Measurements from ENCODE around the gene TSEN54.

TSEN54 gene

DNA sequence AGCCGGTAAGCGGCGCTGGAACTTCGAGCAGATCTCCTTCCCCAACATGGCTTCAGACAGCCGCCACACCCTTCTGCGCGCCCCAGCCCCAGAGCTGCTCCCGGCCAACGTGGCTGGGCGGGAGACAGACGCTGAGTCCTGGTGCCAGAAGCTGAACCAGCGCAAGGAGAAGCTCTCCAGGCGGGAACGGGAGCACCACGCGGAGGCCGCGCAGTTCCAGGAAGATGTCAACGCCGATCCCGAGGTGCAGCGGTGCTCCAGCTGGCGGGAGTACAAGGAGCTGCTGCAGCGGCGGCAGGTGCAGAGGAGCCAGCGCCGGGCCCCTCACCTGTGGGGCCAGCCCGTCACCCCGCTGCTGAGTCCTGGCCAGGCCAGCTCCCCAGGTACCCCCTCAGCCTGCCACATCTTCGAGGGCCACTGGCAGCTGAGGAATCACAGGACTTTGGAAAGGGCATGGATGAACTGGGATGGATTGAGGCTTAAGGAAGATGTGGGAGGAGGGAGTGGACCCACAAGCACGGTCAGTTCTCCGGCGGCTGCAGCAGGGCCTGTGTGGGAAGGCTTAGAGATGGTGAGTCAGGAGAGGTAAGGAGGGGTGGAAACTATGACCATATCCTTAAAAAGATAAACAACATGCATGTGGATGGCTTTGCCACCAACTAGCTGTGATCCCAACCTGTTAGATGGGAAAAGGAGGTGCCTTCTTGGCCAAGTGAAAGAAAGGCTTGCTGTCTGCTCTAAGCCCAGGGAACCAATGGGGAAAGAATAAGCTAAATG, 5.8 kb downstream of the TSEN54 start:
- DNase-seq = no peak

DNA sequence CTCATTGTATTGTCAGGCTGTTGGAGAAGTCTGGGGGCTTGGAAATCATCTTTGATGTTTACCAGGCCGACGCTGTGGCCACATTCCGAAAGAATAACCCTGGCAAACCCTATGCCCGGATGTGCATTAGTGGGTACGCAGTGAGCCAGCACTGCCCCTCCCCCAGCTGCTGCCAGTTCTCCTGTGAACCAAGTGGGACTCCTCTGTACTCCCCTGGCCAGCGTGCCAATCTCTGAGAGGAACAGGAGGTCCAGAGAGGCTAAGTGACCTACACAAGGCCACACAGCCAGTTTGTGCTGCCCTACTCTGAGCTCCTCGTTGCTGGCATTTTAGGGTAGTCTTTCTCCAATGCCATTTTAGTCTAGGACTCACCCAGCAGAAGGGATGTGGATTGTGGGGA, 7.3 kb downstream of the TSEN54 start:
- no peak for DNase-seq

DNA sequence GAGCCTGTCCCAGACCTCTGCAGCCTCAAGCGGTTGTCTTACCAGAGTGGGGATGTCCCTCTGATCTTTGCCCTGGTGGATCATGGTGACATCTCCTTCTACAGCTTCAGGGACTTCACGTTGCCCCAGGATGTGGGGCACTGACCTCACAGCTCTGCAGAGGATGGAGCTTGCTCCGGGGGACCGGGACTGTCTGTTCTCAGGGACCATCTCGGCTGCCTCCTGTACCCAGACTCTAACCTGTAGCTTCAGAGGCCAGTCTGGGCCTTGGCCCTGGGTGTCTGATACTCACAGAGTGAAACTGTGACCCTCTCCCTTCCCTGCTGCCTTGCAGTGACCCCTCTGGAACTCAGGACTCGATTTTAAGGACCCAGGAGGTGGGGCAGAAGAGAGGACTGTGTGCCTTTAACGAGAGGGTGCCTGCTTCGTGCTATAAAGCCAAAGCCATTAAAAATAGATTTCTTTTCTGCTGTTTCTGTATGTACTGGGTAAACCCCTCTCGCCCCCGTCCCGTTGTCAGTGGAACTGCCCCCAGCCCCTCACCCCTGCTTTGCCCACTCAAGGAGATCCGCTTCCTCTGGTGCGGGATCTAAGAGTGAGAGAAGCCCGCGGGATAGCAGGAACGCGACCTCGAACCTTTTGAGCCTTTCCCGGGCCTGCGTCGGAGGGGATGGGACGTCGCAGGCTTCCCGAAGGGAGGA, 8.1 kb downstream of the TSEN54 start:
- no peak for DNase-seq

GRCh38 chr17:75524970-75525805, 8.9 kb downstream of the TSEN54 start, which contains the start of gene LLGL2:
Gene LLGL2, plus strand, starts transcription at chr17:75525697. Its CDS starts 17,730 bp downstream, at chr17:75543427.
- peak; percentile 79 to 86 for DNase-seq

DNA sequence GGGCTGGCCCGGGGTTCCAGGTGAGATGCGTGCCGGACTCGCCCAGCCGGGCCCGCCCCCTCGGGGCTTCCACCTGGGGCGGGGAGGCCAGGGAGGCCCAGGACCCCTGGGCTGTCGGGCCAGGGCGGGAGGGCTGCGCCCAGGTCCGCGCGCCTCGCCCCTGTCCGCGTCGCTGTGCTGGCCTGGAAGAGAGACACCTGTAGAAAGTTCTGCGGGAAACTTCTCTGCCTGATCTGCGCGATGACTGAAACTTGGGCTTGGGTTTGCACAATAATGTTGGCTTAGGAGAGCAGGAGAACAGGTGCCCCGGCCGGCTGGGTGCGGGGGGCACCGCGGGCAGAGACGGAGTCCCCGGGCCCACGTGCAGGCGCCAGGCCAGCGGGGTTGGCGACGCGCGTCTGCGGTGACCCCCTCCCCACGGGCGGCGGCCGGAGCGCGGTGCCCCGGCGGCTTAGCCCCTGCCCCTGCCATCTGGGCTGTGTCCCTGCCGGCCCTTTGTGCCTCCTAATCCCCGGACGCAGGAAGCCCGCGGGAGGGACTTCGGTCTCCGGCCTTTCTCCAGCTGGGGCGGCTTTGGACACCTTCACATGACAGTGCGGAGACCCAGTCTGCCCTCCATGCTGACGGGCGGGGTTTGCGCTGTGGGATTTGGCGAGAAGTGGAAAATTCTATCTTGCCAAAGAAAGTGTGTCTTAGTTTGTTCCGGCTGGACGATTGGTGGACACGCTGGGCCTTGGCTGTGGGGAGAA, 9.7 kb downstream of the TSEN54 start:
- DNase-seq = peak in 1 of 2 experiments; percentile 29

DNA sequence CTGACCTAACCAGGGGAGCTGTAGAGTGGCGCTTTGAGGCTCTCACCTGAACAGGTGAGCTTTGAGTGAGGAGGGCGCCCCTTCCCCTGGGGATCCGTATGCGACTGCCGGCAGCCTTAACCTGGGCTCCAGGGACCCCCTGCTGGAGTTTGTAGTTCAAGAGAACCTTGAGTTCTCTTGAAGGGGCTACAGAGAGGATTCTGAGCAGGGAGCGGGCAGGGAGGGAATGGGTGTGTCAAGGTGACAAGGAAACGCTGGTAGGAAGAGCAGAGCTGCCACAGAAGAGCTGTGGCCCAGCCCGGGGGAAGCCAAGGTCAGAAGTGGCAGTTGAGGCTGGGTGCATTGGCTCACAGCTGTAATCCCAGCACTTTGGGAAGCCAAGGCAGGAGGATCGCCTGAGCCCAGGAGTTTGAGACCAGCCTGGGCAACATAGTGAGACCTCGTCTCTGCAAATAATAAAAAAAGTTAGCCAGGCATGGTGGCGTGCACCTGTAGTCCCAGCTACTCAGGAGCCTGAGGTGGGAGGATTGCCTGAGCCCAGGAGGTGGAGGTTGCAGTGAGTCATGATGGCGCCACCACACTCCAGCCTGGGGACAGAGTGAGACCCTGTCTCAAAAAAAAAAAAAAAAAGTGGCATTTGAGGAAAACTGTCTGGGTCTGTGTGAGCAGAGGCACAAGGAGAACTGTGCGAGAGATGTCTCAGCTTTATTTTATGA, 10.4 kb downstream of the TSEN54 start:
- DNase-seq = no peak

DNA sequence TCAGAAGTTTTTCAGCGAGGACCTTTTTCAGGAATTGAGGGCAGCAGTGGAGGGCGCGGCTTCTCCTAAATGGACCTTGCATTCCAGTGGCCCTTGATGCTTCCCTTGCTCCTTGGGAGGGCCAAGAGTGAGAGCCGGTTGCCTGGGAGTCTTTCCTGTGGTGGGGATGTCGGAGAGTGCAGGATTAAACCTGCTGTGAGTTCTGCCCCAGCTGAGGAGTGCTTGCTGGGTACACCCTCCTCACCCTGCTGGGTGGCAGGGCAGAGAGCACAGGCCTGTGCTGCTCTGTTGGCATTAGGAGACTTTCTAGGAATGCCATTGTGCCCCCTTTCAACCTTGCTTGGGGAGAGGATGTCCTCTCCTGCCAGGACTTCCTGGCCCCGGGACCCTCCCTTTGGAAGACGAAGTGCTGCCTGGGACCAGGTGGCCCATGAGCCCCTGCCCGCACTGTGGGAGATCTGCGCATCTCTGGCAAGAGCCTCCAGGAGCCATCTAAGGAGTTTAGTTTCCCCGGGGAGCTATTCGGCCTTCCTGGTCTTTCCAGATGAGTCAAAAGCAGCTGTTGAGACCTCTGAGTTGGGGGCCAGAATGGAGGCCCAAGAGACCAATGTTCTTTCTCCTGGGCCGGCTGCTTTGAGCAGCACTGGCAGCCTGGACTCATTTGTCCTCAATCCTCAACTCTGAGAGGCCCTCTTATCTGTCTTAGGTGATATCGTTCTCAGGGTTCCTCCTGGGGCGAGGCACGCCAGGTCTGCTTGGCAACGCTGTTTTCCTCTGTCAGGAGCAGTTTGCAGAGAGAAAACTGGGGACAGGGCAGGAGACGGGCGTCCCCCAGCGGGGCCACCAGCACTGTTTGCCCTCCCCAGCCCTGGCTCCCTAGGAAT, 14.8 kb downstream of the TSEN54 start:
- no peak for DNase-seq

- no peak for DNase-seq
These were observed 15.4 kb downstream of the TSEN54 start for GRCh38 chr17:75531721-75532072.

DNA sequence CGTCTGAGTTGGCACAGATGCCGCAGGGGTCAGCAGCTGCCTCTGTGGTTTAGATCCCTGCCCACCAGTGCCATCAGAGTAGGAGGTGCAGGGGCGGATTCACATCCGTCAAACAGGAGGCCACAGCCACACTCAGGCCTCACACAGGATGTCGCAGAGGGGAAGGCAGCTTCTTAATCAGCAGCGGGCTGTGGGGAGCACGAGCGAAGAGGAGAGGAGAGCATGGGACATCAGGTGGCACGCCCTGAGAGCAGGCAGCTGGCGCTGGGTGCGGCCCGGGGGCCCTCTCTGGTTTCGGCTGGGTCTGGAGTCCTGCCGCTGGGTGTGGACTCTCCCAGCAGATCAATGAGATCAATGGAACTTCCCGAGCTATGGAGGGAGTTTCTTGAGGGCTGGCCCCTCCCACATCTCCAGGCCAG, 18.8 kb downstream of the TSEN54 start:
- DNase-seq = peak; percentile 73 to 77

DNA sequence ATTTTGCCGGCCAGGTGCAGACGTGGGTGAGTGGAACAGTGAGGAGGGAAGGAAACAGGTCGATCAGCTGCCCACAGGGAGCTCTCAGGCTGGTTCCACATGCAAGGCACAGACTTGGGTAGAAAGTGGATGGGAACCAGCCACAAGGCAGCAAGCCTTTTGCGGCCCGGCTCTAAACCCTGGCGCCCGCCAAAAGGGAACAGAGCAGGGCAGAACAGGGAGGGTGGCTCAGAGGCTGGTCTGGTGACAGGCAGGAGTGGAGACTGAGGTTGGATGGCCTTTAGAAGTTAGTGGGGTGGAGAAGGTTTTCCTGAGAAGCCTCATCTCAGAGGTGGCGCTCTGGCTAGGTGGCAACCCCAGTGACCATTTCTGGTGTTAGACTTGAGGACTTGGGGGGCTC, 19.5 kb downstream of the TSEN54 start:
- no peak for DNase-seq

DNA sequence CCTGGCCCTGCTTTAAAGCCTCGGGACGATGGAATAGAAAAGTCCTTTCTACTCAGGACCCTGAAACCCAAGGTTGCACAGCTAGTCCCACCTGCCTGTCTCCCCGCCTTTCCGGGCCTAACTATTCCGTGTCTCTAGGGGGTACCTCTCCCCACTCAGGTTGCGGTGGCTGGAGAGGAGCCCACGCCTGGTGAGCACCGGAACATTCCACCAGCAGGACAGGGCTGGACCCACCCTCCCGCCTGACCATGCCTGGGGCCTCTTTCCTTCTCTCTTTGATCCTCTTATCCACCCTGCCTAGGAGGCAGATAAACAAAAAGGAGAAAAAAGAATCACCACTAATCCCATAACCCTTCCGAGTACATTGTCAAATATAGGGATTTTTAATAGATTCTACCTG, 20.0 kb downstream of the TSEN54 start:
- no peak for DNase-seq

GRCh38 chr17:75539967-75540729, 23.8 kb downstream of the TSEN54 start:
- DNase-seq = no peak

DNA sequence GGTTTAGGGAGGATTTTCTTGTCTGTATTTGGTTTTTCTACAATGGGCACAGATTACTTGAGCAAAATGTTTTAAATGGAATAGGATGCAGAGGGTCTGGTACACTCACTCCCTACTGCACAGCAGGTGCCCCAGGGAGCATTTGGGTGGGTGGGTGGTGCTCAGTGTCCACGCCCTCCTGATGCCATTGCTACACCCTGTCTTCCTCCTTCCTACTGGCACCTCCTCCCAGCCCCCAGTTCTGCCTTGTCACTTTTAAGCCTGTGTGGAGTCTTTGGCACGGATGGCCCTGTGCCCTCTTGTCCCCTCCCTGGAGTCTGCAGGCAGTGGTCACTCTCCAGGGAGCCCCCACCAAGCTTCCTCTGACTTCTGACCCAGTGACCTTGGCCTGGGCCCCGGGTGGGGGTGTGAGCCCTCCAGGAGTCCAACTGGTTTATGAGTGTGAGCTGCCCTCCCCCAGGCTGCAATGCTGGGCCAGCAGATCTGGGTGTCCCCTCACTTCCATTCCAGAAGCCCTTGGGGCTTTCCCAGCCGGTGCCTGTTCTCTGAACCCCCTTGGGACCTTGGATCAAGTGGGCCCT, 24.7 kb downstream of the TSEN54 start:
- no peak for DNase-seq

DNA sequence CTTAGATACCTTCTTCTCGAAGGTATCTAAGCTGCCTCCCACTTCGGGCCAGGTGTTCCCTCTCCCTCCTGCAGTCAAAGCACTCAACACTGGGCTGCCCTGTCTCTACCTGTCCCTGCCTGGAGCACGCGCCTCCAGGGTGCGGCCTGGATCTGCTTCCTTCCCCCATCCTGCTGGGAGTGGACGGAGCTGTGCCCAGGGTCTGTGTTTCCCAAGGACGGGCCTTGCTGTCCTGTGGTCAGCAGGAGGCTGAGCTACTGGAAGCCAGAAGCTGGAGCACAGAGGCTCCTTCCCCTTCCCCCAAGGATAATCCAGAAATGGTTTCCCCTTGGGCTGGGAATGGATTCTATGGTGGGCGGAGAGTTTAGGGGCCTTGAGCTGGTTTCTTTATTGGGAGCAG, 25.9 kb downstream of the TSEN54 start:
- DNase-seq = no peak

DNA sequence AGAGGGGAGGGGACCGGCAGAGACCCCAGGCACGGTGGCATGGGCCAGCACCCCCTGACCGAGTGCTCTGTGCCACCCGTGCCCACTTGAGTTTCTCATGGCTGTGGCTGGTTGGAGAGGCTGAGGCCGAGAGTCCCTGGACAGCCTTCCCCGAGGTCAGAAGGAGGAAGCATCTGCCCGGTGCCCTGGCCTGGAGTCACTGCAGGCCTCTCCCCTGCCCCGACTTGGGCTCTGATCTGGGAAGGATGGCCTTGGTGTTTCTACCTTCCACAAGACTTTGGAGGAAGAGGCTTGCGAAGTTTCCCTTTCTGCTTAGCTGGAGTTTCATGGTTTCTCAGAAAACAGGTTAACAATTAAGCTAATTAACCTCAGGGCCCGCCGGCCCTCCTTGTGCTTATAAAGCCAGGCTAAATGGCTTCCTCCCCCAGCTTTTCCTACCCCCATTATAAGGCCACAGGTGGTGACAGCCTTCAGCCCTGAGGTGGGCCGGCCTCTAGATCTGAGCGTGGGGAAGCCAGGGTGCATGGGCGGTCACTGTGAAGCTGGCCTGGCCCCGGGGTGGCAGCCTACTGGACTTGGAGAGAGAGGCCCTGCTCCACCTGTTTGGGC, 26.5 kb downstream of the TSEN54 start:
- DNase-seq = no peak

- no peak for DNase-seq
These were observed 27.9 kb downstream of the TSEN54 start for GRCh38 chr17:75544250-75544649.

DNA sequence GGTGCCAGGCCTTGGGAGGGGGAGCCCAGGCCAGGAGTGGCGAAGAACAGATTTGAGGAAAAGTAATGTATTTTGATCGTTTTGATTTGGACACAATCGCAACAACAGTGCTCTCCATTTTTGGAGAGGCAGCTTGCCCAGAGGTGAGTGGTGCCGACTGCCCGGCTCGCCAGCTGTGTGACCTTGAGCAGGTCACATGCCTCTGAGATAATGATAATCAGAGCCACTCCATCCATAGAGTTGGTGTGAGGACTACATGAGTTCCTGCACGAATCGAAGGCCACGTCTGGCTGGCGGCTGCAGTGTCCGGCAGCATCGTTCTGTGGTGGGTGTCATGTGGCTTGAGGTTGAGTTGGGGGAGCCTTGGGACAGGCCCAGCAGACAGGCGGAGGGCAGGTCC, 29.9 kb downstream of the TSEN54 start:
- DNase-seq = no peak

DNA sequence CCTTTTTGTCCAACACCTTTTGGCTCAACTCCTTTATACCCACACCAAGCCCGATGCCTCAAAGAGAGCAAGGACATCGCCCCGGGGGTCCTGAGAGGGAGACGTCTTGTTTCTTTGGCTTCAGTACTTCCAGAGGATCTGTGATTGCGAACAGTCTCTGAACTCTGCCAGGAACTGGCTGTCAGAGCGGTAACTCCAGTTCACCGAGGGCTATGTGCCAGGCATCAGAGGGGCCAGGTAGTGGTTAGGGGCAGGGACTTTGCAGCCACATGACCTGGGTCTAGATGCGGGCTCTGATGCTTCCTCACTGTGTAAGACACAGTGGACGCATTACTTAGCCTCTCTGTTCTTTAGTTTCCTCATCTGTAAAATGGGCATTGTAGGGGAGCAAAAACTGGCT, 30.8 kb downstream of the TSEN54 start:
- no peak for DNase-seq

DNA sequence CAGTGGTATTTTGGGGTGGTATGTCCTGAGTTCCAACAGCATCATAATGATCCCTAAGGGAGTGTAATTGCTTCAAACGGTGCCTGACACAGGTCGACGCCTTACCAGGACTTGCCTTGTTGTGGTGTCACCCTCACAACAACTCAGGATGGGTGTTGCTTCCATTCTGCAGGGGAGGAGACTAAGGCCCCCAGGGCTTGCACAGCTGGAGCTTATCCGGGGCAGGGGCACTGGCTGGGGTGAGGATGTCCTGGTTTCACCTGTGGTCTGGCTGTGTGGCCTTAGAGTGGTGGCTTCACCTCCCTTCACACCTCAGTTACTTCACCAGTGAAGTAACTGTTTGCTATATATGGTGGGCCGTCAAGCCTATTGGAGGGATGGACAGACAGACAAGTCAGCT, 32.5 kb downstream of the TSEN54 start:
- DNase-seq = no peak

Data from activated T-cell treated with anti-CD3 and anti-CD28 coated beads, Interleukin-2, amount 50 U/mL, for 48 hours (primary cell).